Measurements from ENCODE around the gene SLC66A1.

SLC66A1 gene

GRCh38 chr1:19331262-19331878 is 19.2 kb downstream of the SLC66A1 start:
- Histone ChIP-seq H3K36me3 (ENCODE audit: control insufficient read depth in 2 of 2, insufficient read depth in 2 of 2, low read length in 2 of 2) (peaks cover 11 to 12% of the 10 kb centered on the region in 2 donors), H3K4me1 (ENCODE audit: control insufficient read depth in 2 of 2, insufficient read depth in 2 of 2, low read length in 2 of 2) (peaks cover 0 to 4% of the 10 kb centered on the region in 2 donors), H3K9me3 (ENCODE audit: control insufficient read depth in 2 of 2, low read length in 2 of 2) (no peaks in the 10 kb centered on the region), H3K9ac (ENCODE audit: low read depth in 1 of 2, low read length in 2 of 2) (no peak overlapping the region), H3K27ac (ENCODE audit: low read depth in 2 of 2, low read length in 2 of 2) (no peak overlapping the region), H3K4me3 (ENCODE audit: low read length in 2 of 2) (no peak overlapping the region), H3K27me3 (ENCODE audit: control insufficient read depth in 2 of 2, insufficient read depth in 2 of 2, low read length in 2 of 2) (no peaks in the 10 kb centered on the region)

GRCh38 chr1:19332832-19333231 is 20.7 kb downstream of the SLC66A1 start:
- Histone ChIP-seq H3K9me3 (ENCODE audit: control insufficient read depth in 2 of 2, low read length in 2 of 2) (no peaks in the 10 kb centered on the region), H3K36me3 (ENCODE audit: control insufficient read depth in 2 of 2, insufficient read depth in 2 of 2, low read length in 2 of 2) (peaks cover 2 to 8% of the 10 kb centered on the region in 2 donors), H3K9ac (ENCODE audit: low read depth in 1 of 2, low read length in 2 of 2) (no peak overlapping the region), H3K4me3 (ENCODE audit: low read length in 2 of 2) (no peak overlapping the region), H3K27me3 (ENCODE audit: control insufficient read depth in 2 of 2, insufficient read depth in 2 of 2, low read length in 2 of 2) (no peaks in the 10 kb centered on the region), H3K4me1 (ENCODE audit: control insufficient read depth in 2 of 2, insufficient read depth in 2 of 2, low read length in 2 of 2) (peaks cover 0 to 4% of the 10 kb centered on the region in 2 donors), H3K27ac (ENCODE audit: low read depth in 2 of 2, low read length in 2 of 2) (no peak overlapping the region)

GRCh38 chr1:19333587-19334354 is 21.6 kb downstream of the SLC66A1 start:
- Histone ChIP-seq H3K9me3 (ENCODE audit: control insufficient read depth in 2 of 2, low read length in 2 of 2) (no peaks in the 10 kb centered on the region), H3K4me3 (ENCODE audit: low read length in 2 of 2) (no peak overlapping the region), H3K36me3 (ENCODE audit: control insufficient read depth in 2 of 2, insufficient read depth in 2 of 2, low read length in 2 of 2) (peaks cover 5 to 7% of the 10 kb centered on the region in 2 donors), H3K27me3 (ENCODE audit: control insufficient read depth in 2 of 2, insufficient read depth in 2 of 2, low read length in 2 of 2) (no peaks in the 10 kb centered on the region), H3K9ac (ENCODE audit: low read depth in 1 of 2, low read length in 2 of 2) (no peak overlapping the region), H3K27ac (ENCODE audit: low read depth in 2 of 2, low read length in 2 of 2) (no peak overlapping the region), H3K4me1 (ENCODE audit: control insufficient read depth in 2 of 2, insufficient read depth in 2 of 2, low read length in 2 of 2) (peaks cover 0 to 4% of the 10 kb centered on the region in 2 donors)

GRCh38 chr1:19336543-19336942 is 24.4 kb downstream of the SLC66A1 start:
- H3K4me3 ChIP-seq (ENCODE audit: low read length in 2 of 2) = no peak overlapping the region
- no peak overlapping the region for H3K9ac ChIP-seq (ENCODE audit: low read depth in 1 of 2, low read length in 2 of 2)
- H3K27ac ChIP-seq (ENCODE audit: low read depth in 2 of 2, low read length in 2 of 2) = no peak overlapping the region
- no peaks in the 10 kb centered on the region for H3K4me1 ChIP-seq (ENCODE audit: control insufficient read depth in 2 of 2, insufficient read depth in 2 of 2, low read length in 2 of 2)
- no peaks in the 10 kb centered on the region for H3K27me3 ChIP-seq (ENCODE audit: control insufficient read depth in 2 of 2, insufficient read depth in 2 of 2, low read length in 2 of 2)
- H3K9me3 ChIP-seq (ENCODE audit: control insufficient read depth in 2 of 2, low read length in 2 of 2) = no peaks in the 10 kb centered on the region
- H3K36me3 ChIP-seq (ENCODE audit: control insufficient read depth in 2 of 2, insufficient read depth in 2 of 2, low read length in 2 of 2) = peaks cover 15 to 21% of the 10 kb centered on the region in 2 donors

- H3K9ac ChIP-seq (ENCODE audit: low read depth in 1 of 2, low read length in 2 of 2) = no peak overlapping the region
- no peak overlapping the region for H3K4me3 ChIP-seq (ENCODE audit: low read length in 2 of 2)
- H3K36me3 ChIP-seq (ENCODE audit: control insufficient read depth in 2 of 2, insufficient read depth in 2 of 2, low read length in 2 of 2) = peaks cover 18 to 26% of the 10 kb centered on the region in 2 donors
- H3K27me3 ChIP-seq (ENCODE audit: control insufficient read depth in 2 of 2, insufficient read depth in 2 of 2, low read length in 2 of 2) = no peaks in the 10 kb centered on the region
- no peaks in the 10 kb centered on the region for H3K9me3 ChIP-seq (ENCODE audit: control insufficient read depth in 2 of 2, low read length in 2 of 2)
- H3K4me1 ChIP-seq (ENCODE audit: control insufficient read depth in 2 of 2, insufficient read depth in 2 of 2, low read length in 2 of 2) = peaks cover 0 to 3% of the 10 kb centered on the region in 2 donors
- H3K27ac ChIP-seq (ENCODE audit: low read depth in 2 of 2, low read length in 2 of 2) = no peak overlapping the region
Observed at GRCh38 chr1:19337289-19337688, 25.2 kb downstream of the SLC66A1 start.

GRCh38 chr1:19338323-19338762 is 26.2 kb downstream of the SLC66A1 start:
- no peak overlapping the region for H3K9ac ChIP-seq (ENCODE audit: low read depth in 1 of 2, low read length in 2 of 2)
- H3K36me3 ChIP-seq (ENCODE audit: control insufficient read depth in 2 of 2, insufficient read depth in 2 of 2, low read length in 2 of 2) = peaks cover 28 to 36% of the 10 kb centered on the region in 2 donors
- H3K27ac ChIP-seq (ENCODE audit: low read depth in 2 of 2, low read length in 2 of 2) = no peak overlapping the region
- H3K4me3 ChIP-seq (ENCODE audit: low read length in 2 of 2) = no peak overlapping the region
- no peaks in the 10 kb centered on the region for H3K9me3 ChIP-seq (ENCODE audit: control insufficient read depth in 2 of 2, low read length in 2 of 2)
- no peaks in the 10 kb centered on the region for H3K27me3 ChIP-seq (ENCODE audit: control insufficient read depth in 2 of 2, insufficient read depth in 2 of 2, low read length in 2 of 2)
- peaks cover 0 to 3% of the 10 kb centered on the region in 2 donors for H3K4me1 ChIP-seq (ENCODE audit: control insufficient read depth in 2 of 2, insufficient read depth in 2 of 2, low read length in 2 of 2)

- Histone ChIP-seq H3K4me3 (ENCODE audit: low read length in 2 of 2) (no peak overlapping the region), H3K9me3 (ENCODE audit: control insufficient read depth in 2 of 2, low read length in 2 of 2) (no peaks in the 10 kb centered on the region), H3K27ac (ENCODE audit: low read depth in 2 of 2, low read length in 2 of 2) (no peak overlapping the region), H3K9ac (ENCODE audit: low read depth in 1 of 2, low read length in 2 of 2) (no peak overlapping the region), H3K27me3 (ENCODE audit: control insufficient read depth in 2 of 2, insufficient read depth in 2 of 2, low read length in 2 of 2) (no peaks in the 10 kb centered on the region), H3K4me1 (ENCODE audit: control insufficient read depth in 2 of 2, insufficient read depth in 2 of 2, low read length in 2 of 2) (peaks cover 0 to 3% of the 10 kb centered on the region in 2 donors), H3K36me3 (ENCODE audit: control insufficient read depth in 2 of 2, insufficient read depth in 2 of 2, low read length in 2 of 2) (peaks cover 37 to 46% of the 10 kb centered on the region in 2 donors)
Observed at GRCh38 chr1:19339214-19339861, 27.2 kb downstream of the SLC66A1 start.

- peaks cover 37 to 57% of the 10 kb centered on the region in 2 donors for H3K36me3 ChIP-seq (ENCODE audit: control insufficient read depth in 2 of 2, insufficient read depth in 2 of 2, low read length in 2 of 2)
- H3K4me3 ChIP-seq (ENCODE audit: low read length in 2 of 2) = no peak overlapping the region
- H3K4me1 ChIP-seq (ENCODE audit: control insufficient read depth in 2 of 2, insufficient read depth in 2 of 2, low read length in 2 of 2) = peaks cover 0 to 3% of the 10 kb centered on the region in 2 donors
- H3K9me3 ChIP-seq (ENCODE audit: control insufficient read depth in 2 of 2, low read length in 2 of 2) = no peaks in the 10 kb centered on the region
- H3K9ac ChIP-seq (ENCODE audit: low read depth in 1 of 2, low read length in 2 of 2) = no peak overlapping the region
- H3K27me3 ChIP-seq (ENCODE audit: control insufficient read depth in 2 of 2, insufficient read depth in 2 of 2, low read length in 2 of 2) = no peaks in the 10 kb centered on the region
- H3K27ac ChIP-seq (ENCODE audit: low read depth in 2 of 2, low read length in 2 of 2) = no peak overlapping the region
Observed at GRCh38 chr1:19340387-19340937, 28.3 kb downstream of the SLC66A1 start.

GRCh38 chr1:19341201-19342061 is 29.3 kb downstream of the SLC66A1 start:
- peaks cover 37 to 59% of the 10 kb centered on the region in 2 donors for H3K36me3 ChIP-seq (ENCODE audit: control insufficient read depth in 2 of 2, insufficient read depth in 2 of 2, low read length in 2 of 2)
- H3K9ac ChIP-seq (ENCODE audit: low read depth in 1 of 2, low read length in 2 of 2) = no peak overlapping the region
- H3K4me1 ChIP-seq (ENCODE audit: control insufficient read depth in 2 of 2, insufficient read depth in 2 of 2, low read length in 2 of 2) = peaks cover 0 to 3% of the 10 kb centered on the region in 2 donors
- no peak overlapping the region for H3K4me3 ChIP-seq (ENCODE audit: low read length in 2 of 2)
- H3K9me3 ChIP-seq (ENCODE audit: control insufficient read depth in 2 of 2, low read length in 2 of 2) = no peaks in the 10 kb centered on the region
- H3K27ac ChIP-seq (ENCODE audit: low read depth in 2 of 2, low read length in 2 of 2) = no peak overlapping the region
- H3K27me3 ChIP-seq (ENCODE audit: control insufficient read depth in 2 of 2, insufficient read depth in 2 of 2, low read length in 2 of 2) = no peaks in the 10 kb centered on the region
